ENCODE results near the gene TAS2R43. TPM values are rescaled to one million over a fixed set of nuclear protein-coding genes. Genes with fewer than 3 reads are reported as not detected.

Gene TAS2R43
- total RNA-seq, 1 experiment from 2014 or later = 0.48 TPM

DNA sequence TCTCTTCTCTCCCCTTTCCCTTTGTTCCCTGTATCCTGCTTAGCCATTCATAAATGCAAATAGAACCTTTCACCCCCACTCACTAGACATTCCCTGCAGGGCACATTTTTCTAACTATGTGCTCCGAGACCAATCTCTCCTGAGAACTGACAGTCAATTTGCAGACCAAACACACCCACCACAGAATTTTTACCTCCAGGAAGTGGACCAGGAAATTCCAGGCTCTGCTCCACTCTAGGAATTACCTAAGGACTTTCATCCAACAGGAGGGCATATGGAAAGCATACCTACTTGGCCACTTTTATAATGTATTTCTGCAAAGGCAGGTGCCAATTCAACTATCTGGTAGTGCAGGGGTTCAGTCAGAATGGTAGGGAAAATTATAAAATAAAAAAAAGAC lies 21.1 kb downstream of the TAS2R43 start:
- Histone ChIP-seq H3K14ac (ENCODE audit: insufficient read depth, low read length) (no peak overlapping the region), H4K20me1 (ENCODE audit: control insufficient read depth, insufficient read depth, insufficient read length) (no peaks in the 10 kb centered on the region), H4K5ac (ENCODE audit: insufficient read length, low read depth, low read length) (no peak overlapping the region), H2BK120ac (ENCODE audit: low read depth, low read length, poor library complexity, severe bottlenecking) (no peak overlapping the region), H3K56ac (ENCODE audit: insufficient read length, low read depth, low read length) (no peak overlapping the region), H3K9me3 (ENCODE audit: control insufficient read depth, low read depth, low read length) (no peaks in the 10 kb centered on the region), H4K8ac (replicated peaks; ENCODE audit: insufficient read length, low read depth, low read length) (no peak overlapping the region), H2BK15ac (ENCODE audit: low read depth, low read length) (no peak overlapping the region), H3K23ac (ENCODE audit: insufficient read length, low read depth, low read length) (no peak overlapping the region), H2AFZ (ENCODE audit: low read length) (no peak overlapping the region), H2BK5ac (ENCODE audit: insufficient read length, low read length) (no peak overlapping the region), H3K9ac (ENCODE audit: extremely low read depth, insufficient read length, low read length) (no peak overlapping the region), H3K4me1 (ENCODE audit: insufficient read depth, low read length) (no peaks in the 10 kb centered on the region; the same call in 1 of the 2 replicates), H3K4me2 (ENCODE audit: insufficient read depth, insufficient read length, low read length) (no peak overlapping the region), H3K23me2 (ENCODE audit: insufficient read length, low read depth, low read length, poor library complexity, severe bottlenecking) (no peaks in the 10 kb centered on the region), H4K91ac (ENCODE audit: insufficient read length, low read depth, low read length) (no peak overlapping the region), H3K27me3 (ENCODE audit: insufficient read depth, low read length) (no peaks in the 10 kb centered on the region; the same call in 1 of the 2 replicates), H3K79me1 (ENCODE audit: insufficient read depth, low read depth, low read length, poor library complexity, severe bottlenecking) (no peaks in the 10 kb centered on the region), H3K18ac (ENCODE audit: insufficient read length, low read depth, low read length) (no peak overlapping the region), H2AK5ac (ENCODE audit: insufficient read length, low read length) (no peak overlapping the region), H3K27ac (ENCODE audit: insufficient read length, low read depth, low read length) (no peak overlapping the region), H3K4ac (ENCODE audit: low read depth, low read length) (no peak overlapping the region), H3T11ph (ENCODE audit: low read length) (no peak overlapping the region), H2BK20ac (ENCODE audit: low read depth, low read length, poor library complexity, severe bottlenecking) (no peak overlapping the region), H3K79me2 (ENCODE audit: insufficient read depth, low read length) (peaks cover 2% of the 10 kb centered on the region; the same call in 1 of the 2 replicates), H2BK12ac (ENCODE audit: insufficient read length, low read depth, low read length) (no peak overlapping the region)
- peak overlapping the region in 1 of 3 experiments; percentile 18; a peak in 2 of 7 replicates for H3K27ac Mint-ChIP-seq
- no peak for DNase-seq
- no peaks in the 10 kb centered on the region for H3K9me3 Mint-ChIP-seq
- H3K4me3 Mint-ChIP-seq = no peak overlapping the region
- WGBS (ENCODE audit: extremely low coverage, insufficient read length, low lambda C conversion rate) = no CpG with 5 or more reads among the region's 1 CpG
- TF ChIP-seq CTCF (conservative IDR thresholded peaks at IDR 0.05) = no peak
- H3K36me3 Mint-ChIP-seq (ENCODE audit: insufficient read depth in 1 of 3, low read depth in 3 of 3) = peaks cover 0 to 4% (median 0%) of the 10 kb centered on the region in 3 experiments; a peak in 3 of 7 replicates
- peaks cover 18 to 19% of the 10 kb centered on the region in 2 experiments for H3K4me1 Mint-ChIP-seq
- no peaks in the 10 kb centered on the region; the same call in none of the 2 replicates for H3K27me3 Mint-ChIP-seq (ENCODE audit: low read depth)
